DMS 273 (cell line): ENCODE measurements around the gene MORN5.

ENCODE experiments used
- DNase-seq: peaks from one replicate; lab custom pipeline; 2025; ENCODE audit not compliant: unreplicated experiment; lab: John Stamatoyannopoulos, UW

MORN5 gene

DNA sequence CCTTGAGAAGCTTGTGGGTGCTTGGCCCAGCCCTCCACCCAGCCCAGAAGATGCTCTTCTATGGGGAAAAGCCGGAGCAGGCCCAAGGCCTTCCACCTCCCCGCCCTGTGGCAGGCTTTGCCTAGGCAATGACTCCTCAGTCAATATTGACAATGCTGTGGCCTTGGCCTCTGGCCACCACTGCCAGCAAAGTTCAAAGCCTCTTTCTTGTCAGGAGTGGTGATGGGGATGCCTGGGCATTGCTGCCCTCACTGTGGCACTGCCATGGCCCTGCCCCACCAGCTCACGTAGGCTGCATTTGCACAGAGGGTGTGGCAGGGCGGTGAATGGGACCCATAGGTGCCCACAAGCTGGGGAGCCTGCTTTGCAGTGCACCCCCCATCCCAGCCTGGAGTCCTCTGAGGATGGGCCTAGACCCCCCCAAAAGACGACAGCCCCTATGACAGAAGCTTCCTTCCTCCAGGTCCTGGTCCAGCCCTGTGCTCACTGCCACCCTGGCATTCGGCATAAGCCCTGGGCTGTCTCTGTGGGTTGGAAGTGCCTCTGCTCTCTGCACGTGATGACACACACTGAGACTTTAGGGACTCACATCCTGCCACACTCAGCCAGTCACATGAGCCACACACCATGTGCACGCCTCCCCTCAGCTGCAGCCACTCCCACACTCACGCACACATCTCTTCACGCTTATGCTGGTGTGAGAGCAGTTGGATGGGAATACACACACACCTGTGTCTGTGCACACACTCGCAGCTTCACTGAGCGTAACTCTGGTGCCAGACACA is 31.1 kb downstream of the MORN5 start:
- DNase-seq = no peak

DNA sequence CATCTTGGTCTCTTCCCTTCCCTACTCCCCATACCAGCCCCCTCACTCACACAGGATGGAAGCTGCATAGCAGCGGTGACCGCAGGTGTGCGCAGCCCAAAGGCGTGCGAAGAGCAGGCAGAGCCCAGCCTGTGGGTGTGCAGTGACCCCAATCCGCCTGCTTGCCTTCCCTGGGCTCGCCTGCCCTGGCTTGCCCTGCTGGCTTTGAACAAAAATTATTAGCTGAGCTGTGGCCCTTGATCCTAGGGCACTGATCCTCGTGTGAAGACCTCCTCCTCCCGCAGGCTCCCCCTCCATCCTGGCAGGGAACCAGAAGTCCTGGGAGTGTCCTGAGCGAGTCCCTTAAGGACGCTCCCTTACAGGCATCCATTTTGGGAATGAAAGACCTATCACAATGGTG is 31.9 kb downstream of the MORN5 start:
- DNase-seq = no peak

DNA sequence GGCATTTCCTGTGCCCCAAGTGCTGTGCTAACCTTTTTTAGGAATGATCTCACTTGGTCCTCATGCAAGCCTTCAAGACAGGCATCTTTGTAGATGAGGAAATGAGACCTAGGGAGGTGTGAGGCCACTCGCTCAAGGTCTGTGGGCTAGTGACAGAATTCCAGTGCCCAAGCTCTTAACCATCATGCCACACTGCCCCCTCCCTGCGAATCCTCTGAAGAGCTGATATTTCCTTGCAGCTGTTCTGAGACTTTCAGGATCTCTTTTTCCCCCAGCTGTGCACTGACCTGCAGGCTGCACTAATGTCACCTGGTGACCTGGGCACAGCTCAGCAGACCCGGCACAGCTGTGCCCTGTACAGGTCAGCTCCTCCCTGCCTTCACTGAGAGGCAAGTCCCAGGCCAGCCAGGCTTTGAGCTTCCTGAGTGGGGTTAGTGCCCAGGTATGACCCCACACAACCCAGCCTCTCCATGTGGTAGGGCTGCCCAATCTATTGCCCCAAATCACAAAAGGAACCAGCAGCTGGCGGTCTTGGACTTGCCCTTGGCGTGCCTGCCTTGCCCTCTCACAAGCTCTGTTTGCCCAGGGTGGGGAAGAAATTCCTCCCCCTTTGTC is 32.7 kb downstream of the MORN5 start:
- DNase-seq = no peak

- no peak for DNase-seq
Measured at GRCh38 chr9:122192914-122193525, 33.3 kb downstream of the MORN5 start.

DNA sequence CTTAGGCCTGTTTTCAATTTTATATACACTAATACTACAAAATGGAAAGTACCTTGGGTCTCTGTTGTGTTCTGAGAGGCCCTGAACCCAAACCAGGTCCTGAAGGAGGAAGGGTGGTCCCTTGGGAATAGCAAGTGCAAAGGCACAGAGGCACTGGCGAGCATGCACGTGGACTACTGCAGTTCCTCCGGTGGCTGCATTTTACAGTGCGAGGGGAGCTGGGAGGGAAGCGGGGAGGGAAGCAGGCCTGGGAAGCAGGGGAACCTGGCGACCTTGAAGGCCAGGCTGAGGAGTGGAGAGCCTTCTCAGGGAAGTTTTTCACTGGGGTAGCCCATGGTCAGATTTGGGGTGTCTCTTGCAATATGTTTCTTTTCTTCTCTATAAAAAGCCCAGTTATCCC is 33.9 kb downstream of the MORN5 start:
- no peak for DNase-seq

DNA sequence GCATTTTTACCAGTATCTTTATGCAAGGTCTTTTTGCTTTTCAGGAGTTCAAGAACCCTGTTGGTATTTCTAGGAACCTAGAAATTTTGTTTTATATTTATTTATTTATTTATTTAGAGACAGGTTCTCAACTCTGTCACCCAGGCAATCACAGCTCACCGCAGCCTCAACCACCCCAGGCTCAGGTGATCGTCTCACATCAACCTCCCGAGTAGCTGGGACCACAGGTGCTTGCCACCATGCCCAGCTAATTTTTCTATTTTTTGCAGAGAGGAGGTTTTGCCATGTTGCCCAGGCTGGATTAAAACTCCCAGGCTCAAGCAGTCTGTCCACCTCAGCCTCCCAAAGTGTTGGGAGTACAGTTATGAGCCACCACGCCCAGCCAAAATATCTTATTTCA is 36.2 kb downstream of the MORN5 start:
- no peak for DNase-seq

GRCh38 chr9:122197426-122197825 is 37.7 kb downstream of the MORN5 start:
- no peak for DNase-seq

- no peak for DNase-seq
Measured at GRCh38 chr9:122197882-122198281, 38.2 kb downstream of the MORN5 start.

DNA sequence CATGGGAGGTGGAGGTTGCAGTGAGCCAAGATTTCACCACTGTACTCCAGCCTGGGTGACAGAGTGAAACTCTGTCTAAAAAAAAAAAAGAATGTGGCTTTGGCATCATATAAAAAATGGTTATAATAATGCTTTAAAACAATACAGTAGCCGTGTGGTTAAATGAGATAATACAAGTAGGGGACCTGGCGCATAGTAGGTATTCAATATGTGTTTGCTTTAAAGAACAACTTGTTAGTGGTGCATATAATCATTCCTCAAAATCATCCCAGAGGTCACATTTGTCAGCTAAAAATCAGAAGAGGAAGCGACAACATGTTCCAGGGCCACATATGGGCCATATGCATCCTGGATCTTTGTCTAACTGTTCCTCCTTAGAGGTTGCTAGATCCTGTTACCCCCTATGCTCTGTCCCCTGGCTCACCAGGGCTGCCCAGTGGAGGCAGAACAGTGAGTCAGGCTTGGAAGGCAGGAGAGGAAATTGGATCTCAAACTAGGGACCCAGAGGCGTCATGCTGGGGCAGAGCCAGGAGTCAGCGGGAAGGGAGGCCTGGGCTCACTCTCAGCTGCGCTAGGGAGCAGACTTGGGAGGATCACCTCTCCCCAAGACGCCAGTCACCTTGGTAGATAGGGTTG is 41.4 kb downstream of the MORN5 start:
- no peak for DNase-seq

DNA sequence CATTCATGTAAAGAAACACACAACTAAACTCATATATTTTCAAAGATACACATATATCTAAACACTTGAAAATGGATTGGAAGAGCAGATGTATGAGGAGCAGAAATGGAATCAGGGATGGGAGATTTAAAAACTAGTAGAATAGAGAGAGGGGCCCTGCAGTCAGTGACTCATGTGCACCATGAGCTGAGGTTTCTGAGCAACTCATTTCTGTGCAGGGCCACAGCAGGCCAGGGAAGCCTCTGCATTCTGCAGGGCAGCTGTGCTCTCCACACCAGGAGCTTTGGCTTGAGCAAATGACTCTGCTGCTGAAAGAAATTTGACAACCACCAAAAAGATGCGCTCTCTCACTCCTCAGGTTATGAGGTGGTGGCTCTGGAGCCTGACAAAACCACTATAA is 41.9 kb downstream of the MORN5 start:
- no peak for DNase-seq

DNA sequence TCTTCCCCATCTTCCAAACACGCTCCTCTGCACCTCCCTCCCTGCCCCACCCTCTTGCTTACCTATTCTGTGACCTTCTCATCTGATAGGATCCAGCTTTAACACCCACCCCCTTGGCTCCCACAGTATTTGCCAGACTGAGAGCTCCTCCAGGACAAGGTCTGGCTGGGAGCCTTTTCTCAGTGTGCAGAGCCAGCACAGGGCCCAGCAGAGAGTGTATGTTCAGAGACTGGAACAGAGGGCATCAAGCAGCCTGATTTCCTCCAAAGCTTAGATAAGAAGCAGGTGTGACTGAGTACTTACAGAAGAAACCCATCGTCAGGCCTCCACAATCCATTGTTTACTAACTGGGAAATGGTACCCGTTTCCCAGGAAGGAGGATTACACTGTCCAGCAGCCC is 42.4 kb downstream of the MORN5 start:
- no peak for DNase-seq

GRCh38 chr9:122204055-122204454 is 44.3 kb downstream of the MORN5 start:
- no peak for DNase-seq

GRCh38 chr9:122204491-122204890 is 44.8 kb downstream of the MORN5 start:
- no peak for DNase-seq

DNA sequence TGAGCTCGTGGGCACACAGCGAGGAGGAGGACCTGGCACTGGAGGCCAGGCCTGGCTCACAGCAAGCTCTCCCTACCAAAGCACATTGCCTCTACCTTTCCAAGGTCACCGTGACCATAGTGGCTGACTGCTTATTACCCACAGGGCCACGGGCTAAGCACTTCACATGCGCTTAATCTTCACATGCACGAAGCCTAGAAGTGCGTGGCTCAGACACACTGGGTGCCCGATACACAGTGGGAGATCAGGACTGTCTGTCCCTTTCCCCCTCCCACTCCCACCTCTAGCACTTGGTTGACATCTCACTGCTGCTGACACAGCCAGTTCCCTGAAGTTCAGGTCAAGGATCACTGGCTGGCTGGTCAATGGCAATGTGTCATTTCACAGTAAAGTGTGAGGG is 45.5 kb downstream of the MORN5 start:
- no peak for DNase-seq

DNA sequence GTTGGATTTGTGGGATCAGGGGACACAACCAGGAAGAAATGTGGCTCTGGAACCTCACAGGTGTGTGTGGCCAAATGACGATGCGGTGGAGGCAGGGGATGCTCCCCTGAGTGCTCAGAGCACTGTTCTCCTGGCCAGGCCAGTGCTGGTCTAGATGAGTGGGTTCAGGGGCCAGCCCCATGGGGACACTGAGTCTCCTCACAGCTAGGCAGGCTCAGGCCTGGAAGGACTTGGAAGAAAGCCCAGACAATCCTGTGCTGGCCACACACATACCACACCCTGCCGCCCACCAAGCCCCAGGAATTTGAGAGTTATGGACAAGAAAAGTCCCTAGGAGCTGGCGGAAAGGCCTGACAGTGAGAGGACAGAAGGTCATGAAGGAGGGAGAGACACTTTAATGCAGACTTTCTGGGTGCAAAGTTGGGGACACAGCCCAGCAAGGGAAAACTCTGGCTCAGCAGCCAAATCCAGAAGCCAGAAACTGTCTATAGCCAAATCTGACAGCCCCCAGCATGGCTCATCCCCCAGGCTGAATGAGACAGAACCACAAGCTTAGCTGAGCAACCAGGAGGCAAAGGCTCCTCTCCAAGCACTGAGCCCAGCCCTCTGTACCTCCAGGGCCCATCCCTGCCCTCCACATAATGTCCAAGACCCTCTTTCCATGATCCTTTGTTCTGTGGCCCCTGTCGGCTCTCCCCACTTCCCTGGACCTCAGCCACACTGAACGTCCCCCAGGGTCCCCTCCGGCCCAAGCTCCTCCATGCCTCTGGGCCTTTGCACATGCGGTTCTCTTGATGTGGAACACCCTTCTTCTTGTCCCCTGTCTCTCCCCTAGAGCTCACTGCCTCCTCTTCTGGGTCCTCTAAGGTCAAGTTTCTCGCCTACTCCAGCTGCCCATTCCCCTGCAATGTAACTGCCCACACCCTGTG is 46.7 kb downstream of the MORN5 start:
- DNase-seq = no peak

- no peak for DNase-seq
Measured at GRCh38 chr9:122207096-122207495, 47.4 kb downstream of the MORN5 start.

DNA sequence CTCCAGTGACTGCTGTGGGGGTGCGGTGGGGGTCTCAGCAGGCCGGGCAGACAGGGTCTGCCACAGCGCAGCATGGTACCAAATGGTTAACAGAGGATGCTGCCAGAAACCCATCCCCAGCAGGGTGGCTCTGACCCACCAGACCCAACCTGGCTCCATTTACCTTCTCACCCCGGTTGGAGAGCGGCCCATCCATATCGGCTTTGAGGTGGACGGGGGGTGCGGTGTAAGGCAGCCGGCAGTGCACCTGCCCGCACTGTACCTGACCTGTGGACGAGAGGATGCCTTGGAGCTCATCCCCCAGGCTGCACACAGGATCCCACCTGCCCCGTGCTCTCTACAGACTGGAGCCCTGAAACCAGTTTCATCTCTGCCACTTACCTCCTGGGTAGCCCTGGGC is 49.7 kb downstream of the MORN5 start:
- no peak for DNase-seq

GRCh38 chr9:122212473-122213004 is 52.8 kb downstream of the MORN5 start:
- no peak for DNase-seq

DNA sequence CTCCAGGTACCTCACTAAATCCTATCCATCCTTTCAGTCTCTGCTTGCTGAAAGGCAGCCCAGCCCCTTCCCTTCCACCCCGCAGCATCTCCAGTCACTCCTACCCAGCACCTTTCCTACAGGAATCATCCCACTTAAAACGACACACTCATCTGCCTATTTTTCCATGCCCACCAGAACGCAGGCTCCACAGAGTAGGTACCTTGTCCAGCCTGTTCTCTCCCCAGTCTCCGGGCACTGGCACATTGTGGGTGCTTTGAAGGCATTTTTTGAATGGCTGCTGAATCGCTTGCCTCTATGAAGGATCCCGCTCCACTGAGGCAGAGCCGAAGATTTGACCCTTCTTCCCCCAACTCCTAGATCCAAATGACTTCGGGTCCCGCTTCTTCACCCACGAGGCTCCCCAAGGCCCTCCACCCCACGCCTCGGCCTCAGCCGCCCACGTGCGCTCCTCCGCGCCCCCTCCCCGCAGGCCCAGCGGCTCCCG is 53.4 kb downstream of the MORN5 start:
- DNase-seq = no peak

- peak; percentile 92 for DNase-seq
Measured at GRCh38 chr9:122213589-122214413, 54.1 kb downstream of the MORN5 start.
